ENCODE data around the gene AHRR. TPM values are rescaled to one million over a fixed set of nuclear protein-coding genes. Genes with fewer than 3 reads are reported as not detected.
A peak's percentile ranks its signal among the peaks of the same experiment; 100 is the strongest.

AHRR gene
- total RNA-seq, 1 donor from 2014 or later = 54.9 TPM

DNA sequence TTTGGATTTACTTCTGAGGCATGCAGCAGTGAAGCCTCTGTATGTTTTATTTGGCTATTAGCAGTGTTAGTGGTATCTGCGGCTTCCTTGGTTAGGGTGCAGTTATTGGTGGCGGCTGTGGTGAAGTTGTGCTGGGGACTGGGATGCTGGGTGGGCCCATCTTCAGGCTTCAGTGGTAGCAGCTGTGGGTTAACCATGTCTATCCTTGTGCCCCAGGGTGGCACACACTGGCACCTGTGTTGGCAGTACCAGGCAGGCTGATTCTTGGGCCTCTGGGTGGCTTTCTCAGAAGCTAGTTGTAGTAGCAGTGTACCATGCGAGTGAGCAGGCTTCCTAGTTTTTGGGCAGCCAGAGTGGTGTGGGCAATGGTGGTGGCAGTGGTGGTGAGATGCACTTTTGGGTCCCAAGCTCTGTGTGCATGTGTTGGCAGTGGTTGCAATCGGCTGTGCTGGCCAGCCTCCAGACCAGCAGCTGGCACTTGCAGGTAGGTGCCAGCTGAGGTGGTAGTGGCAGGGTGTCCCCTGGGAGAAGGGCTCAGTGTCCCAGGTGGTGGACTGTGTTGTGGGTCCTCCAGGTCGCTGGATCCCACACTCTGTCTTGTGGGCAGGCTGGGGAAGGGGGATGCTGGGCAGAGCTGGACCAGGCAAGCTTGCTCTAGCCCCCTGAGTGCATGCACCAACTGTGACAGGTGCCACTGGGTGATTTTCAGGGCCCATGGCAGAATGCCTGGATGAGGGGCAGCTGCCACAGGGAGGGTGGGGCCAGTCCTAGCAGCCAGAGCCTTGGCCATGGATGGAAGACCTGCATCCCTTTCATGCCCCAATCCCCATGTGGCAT is 13.6 kb downstream of the AHRR start:
- TF ChIP-seq, protein P1, sequence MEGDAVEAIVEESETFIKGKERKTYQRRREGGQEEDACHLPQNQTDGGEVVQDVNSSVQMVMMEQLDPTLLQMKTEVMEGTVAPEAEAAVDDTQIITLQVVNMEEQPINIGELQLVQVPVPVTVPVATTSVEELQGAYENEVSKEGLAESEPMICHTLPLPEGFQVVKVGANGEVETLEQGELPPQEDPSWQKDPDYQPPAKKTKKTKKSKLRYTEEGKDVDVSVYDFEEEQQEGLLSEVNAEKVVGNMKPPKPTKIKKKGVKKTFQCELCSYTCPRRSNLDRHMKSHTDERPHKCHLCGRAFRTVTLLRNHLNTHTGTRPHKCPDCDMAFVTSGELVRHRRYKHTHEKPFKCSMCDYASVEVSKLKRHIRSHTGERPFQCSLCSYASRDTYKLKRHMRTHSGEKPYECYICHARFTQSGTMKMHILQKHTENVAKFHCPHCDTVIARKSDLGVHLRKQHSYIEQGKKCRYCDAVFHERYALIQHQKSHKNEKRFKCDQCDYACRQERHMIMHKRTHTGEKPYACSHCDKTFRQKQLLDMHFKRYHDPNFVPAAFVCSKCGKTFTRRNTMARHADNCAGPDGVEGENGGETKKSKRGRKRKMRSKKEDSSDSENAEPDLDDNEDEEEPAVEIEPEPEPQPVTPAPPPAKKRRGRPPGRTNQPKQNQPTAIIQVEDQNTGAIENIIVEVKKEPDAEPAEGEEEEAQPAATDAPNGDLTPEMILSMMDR (IDR thresholded peaks at IDR 0.05) = no peak
- H3K36me3 Mint-ChIP-seq (ENCODE audit: unreplicated experiment) = peaks cover 5% of the 10 kb centered on the region
- DNase-seq (ENCODE audit: extremely low spot score, unreplicated experiment) = peak; percentile 76
- no peaks in the 10 kb centered on the region for H3K27me3 Mint-ChIP-seq (ENCODE audit: unreplicated experiment)
- no peak overlapping the region for H3K4me3 Mint-ChIP-seq (ENCODE audit: unreplicated experiment)
- H3K4me1 Mint-ChIP-seq (ENCODE audit: unreplicated experiment) = peaks cover 51% of the 10 kb centered on the region
- no peaks in the 10 kb centered on the region for H3K9me3 Mint-ChIP-seq (ENCODE audit: unreplicated experiment)
- H3K27ac Mint-ChIP-seq (ENCODE audit: unreplicated experiment) = no peak overlapping the region

DNA sequence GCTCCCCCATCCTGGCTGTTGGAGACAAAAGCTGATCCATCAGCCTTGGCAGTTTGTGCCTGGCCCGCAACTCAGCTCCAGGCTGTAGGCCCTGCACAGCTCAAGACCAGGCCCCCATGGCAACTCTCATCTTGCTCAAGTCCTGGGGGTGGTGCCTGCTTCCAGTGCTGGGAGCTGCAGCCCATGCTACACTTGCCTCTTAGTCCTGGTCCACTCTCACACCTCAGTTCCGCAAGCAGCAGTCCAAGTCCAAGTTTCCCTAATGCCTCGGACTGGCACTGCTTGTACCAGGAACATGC is 14.2 kb downstream of the AHRR start:
- no peak overlapping the region for H3K4me3 Mint-ChIP-seq (ENCODE audit: unreplicated experiment)

DNA sequence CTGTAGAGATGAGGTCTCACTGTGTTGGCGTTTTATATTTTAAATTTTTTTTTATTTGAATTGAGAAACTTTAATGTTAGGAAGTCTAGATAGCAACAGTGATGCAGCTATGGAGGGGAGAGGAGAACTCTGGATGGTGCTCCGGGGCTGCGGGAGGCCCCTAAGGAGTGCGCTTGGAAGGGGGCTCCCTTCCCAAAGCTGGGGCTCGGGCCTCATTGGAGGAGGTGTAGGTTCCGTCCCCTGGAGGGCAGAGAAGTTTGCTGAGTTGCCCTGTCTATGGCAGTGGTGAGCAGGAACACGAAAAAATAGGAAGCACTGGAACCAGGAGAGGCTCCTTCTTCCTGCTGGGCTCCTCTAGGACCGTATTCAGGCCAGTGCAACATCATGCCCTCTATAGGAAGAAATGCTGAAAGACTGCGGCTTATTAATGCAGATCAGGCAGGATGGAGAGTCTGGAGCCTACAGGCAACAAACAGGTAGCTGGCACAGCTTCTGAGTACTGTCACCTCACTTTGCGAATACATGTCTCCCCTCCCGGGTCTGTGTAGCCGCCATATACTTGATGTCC is 16.1 kb downstream of the AHRR start:
- Mint-ChIP-seq H3K9me3 (ENCODE audit: unreplicated experiment) (no peaks in the 10 kb centered on the region), H3K36me3 (ENCODE audit: unreplicated experiment) (peaks cover 9% of the 10 kb centered on the region), H3K27me3 (ENCODE audit: unreplicated experiment) (no peaks in the 10 kb centered on the region), H3K4me1 (ENCODE audit: unreplicated experiment) (peaks cover 49% of the 10 kb centered on the region), H3K4me3 (ENCODE audit: unreplicated experiment) (no peak overlapping the region), H3K27ac (ENCODE audit: unreplicated experiment) (peak overlapping the region; percentile 68)
- TF ChIP-seq, protein P1 (IDR thresholded peaks at IDR 0.05) = peak; percentile 67
- DNase-seq (ENCODE audit: extremely low spot score, unreplicated experiment) = peak; percentile 64

More for the DNA sequence above, 14.2 kb downstream of the AHRR start:
- peak; percentile 32 for DNase-seq (ENCODE audit: extremely low spot score, unreplicated experiment)
- Mint-ChIP-seq H3K9me3 (ENCODE audit: unreplicated experiment) (no peaks in the 10 kb centered on the region), H3K27me3 (ENCODE audit: unreplicated experiment) (no peaks in the 10 kb centered on the region), H3K27ac (ENCODE audit: unreplicated experiment) (no peak overlapping the region), H3K36me3 (ENCODE audit: unreplicated experiment) (peaks cover 4% of the 10 kb centered on the region), H3K4me1 (ENCODE audit: unreplicated experiment) (peaks cover 49% of the 10 kb centered on the region)
- TF ChIP-seq, protein P1 (IDR thresholded peaks at IDR 0.05) = no peak

DNA sequence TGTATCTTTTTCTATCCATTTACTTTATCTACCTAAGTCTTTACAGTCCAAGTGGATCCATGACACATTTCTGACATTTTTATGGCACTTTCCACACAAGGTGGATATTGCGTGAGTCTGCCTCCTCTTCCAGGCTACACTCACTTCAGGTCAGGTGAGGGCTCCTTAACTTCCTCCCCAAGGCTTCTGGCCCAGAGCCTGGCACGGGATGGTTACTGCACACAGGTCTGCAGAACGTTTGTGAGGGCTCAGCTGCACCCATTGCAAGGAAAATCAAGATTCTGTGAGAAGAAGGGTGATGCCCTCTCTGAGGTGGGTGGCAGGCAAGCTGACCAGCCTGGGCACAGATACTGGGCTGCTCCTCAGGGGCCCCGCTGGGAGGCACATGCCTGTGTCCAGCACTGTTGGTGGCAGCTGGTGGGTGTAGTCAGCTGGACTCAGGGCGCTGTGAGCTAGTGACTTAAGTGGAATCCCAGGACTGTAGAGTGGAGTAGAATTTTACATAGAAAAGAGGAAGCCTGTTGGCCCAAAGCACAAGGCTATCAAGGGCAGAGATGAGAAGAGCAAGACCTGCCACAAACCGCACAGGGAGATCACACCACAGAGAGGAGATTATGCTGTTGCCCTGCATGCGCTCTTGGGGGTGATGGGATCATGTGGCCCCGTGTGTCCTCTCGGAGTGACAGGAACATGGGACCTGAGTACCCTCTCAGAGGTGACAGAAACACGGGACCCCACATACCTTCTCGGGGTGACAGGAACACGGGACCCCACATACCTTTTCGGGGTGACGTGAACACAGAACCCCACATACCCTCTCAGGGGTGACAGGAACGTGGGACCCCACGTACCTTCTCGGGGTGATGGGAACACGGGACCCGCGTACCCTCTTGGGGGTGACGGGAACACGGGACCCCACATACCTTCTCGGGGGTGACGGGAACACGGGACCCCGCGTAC is 21.3 kb downstream of the AHRR start:
- H3K4me1 Mint-ChIP-seq (ENCODE audit: unreplicated experiment) = peaks cover 41% of the 10 kb centered on the region
- peak overlapping the region; percentile 80 for H3K27ac Mint-ChIP-seq (ENCODE audit: unreplicated experiment)

More for the DNA sequence above, 21.3 kb downstream of the AHRR start:
- no peaks in the 10 kb centered on the region for H3K9me3 Mint-ChIP-seq (ENCODE audit: unreplicated experiment)
- peak; percentile 60 for DNase-seq (ENCODE audit: extremely low spot score, unreplicated experiment)
- peak overlapping the region; percentile 59 for H3K4me3 Mint-ChIP-seq (ENCODE audit: unreplicated experiment)
- peaks cover 16% of the 10 kb centered on the region for H3K36me3 Mint-ChIP-seq (ENCODE audit: unreplicated experiment)
- TF ChIP-seq, protein P1 (IDR thresholded peaks at IDR 0.05) = no peak
- no peaks in the 10 kb centered on the region for H3K27me3 Mint-ChIP-seq (ENCODE audit: unreplicated experiment)

Data from osteocyte (in vitro differentiated cells).